MCF 10A (cell line): Measurements from ENCODE around the gene IQCF6. TPM values are rescaled to one million over a fixed set of nuclear protein-coding genes. Genes with fewer than 3 reads are reported as not detected.

Experiments used
- Bru-seq: library from RNA; stranded (reverse); fragments of 400-500 nt; gene quantifications from one replicate; lab custom pipeline; 2021; lab: Mats Ljungman, UMichigan
- BruChase-seq, 2 experiments: library from RNA; stranded (reverse); fragments of 400-500 nt; gene quantifications; one replicate each; lab custom pipeline; 2021; lab: Mats Ljungman, UMichigan
- BruUV-seq: library from RNA; stranded (reverse); fragments of 400-500 nt; replicated peaks from 2 replicates; lab custom pipeline; 2021; lab: Mats Ljungman, UMichigan
- CTCF ChIA-PET: fragments of 300-600 bp; sonication (Branson Sonifier 250); formaldehyde crosslinking; extraction: SDS; loops from one replicate; lab custom pipeline; 2021; ENCODE audit warnings: antibody characterized with exemption, inconsistent platforms; lab: Yijun Ruan, JAX
- POLR2A ChIA-PET: fragments of 300-600, 350-650 bp; sonication (Branson Sonifier 250); formaldehyde crosslinking; extraction: SDS; loops from one replicate; lab custom pipeline; 2020; ENCODE audit warnings: antibody characterized with exemption, inconsistent platforms; lab: Yijun Ruan, JAX
- DNase-seq: peaks from one replicate; pipeline ENCODE4 v3.0.0-alpha.2; 2018; ENCODE audit not compliant: unreplicated experiment
- H3K27ac Mint-ChIP-seq: one replicate; pipeline ENCODE4 v1.8.0; 2022; ENCODE audit warnings: mild to moderate bottlenecking, low read depth, mixed read lengths; ENCODE audit not compliant: unreplicated experiment
- H3K27me3 Mint-ChIP-seq: one replicate; pipeline ENCODE4 v1.8.0; 2022; ENCODE audit warnings: mixed read lengths; ENCODE audit not compliant: insufficient read depth, unreplicated experiment
- H3K36me3 Mint-ChIP-seq: one replicate; pipeline ENCODE4 v1.8.0; 2022; ENCODE audit warnings: mild to moderate bottlenecking, moderate library complexity, mixed read lengths; ENCODE audit not compliant: insufficient read depth, unreplicated experiment
- H3K4me1 Mint-ChIP-seq: one replicate; pipeline ENCODE4 v1.8.0; 2022; ENCODE audit warnings: mixed read lengths; ENCODE audit not compliant: insufficient read depth, unreplicated experiment
- H3K4me3 Mint-ChIP-seq: one replicate; pipeline ENCODE4 v1.8.0; 2022; ENCODE audit warnings: mild to moderate bottlenecking, moderate library complexity, mixed read lengths; ENCODE audit not compliant: unreplicated experiment
- H3K9me3 Mint-ChIP-seq: one replicate; pipeline ENCODE4 v1.8.0; 2022; ENCODE audit warnings: mixed read lengths; ENCODE audit not compliant: unreplicated experiment
- intact Hi-C: fragments of 100-400 bp; cut with micrococcal nuclease; formaldehyde crosslinking; loops from 2 replicates; pipeline ENCODE4 v1.14.1; 2022
- long read RNA-seq: library from polyadenylated mRNA; stranded (forward); transcript quantifications from one replicate; pipeline ENCODE4 v2.0.0, GENCODE V29; 2022
- total RNA-seq: library from RNA; stranded (reverse); gene quantifications from 2 replicates; pipeline ENCODE4 v1.2.3, GENCODE V29; 2022
- TF ChIP-seq, protein P1 (sequence below): fragments of 200-600 bp; IDR thresholded peaks from one replicate; pipeline ENCODE4 v1.8.0; 2022; ENCODE audit warnings: antibody characterized with exemption, mild to moderate bottlenecking; ENCODE audit not compliant: unreplicated experiment

IQCF6 gene
- total RNA-seq (not detected in 2 replicates), Bru-seq, nascent RNA (not detected), BruChase-seq, experiment 1, labeled RNA remaining after a 6-hour chase (not detected), BruChase-seq, experiment 2, labeled RNA remaining after a 2-hour chase (not detected)
- long read RNA-seq: 0 reads

- H3K36me3 Mint-ChIP-seq: no peaks in the 10 kb centered on the region
- intact Hi-C loops: no loop called here
- TF ChIP-seq, protein P1, sequence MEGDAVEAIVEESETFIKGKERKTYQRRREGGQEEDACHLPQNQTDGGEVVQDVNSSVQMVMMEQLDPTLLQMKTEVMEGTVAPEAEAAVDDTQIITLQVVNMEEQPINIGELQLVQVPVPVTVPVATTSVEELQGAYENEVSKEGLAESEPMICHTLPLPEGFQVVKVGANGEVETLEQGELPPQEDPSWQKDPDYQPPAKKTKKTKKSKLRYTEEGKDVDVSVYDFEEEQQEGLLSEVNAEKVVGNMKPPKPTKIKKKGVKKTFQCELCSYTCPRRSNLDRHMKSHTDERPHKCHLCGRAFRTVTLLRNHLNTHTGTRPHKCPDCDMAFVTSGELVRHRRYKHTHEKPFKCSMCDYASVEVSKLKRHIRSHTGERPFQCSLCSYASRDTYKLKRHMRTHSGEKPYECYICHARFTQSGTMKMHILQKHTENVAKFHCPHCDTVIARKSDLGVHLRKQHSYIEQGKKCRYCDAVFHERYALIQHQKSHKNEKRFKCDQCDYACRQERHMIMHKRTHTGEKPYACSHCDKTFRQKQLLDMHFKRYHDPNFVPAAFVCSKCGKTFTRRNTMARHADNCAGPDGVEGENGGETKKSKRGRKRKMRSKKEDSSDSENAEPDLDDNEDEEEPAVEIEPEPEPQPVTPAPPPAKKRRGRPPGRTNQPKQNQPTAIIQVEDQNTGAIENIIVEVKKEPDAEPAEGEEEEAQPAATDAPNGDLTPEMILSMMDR: no peak
- DNase-seq: no peak
- ChIA-PET CTCF (no interaction called here), POLR2A (no interaction called here)
- H3K9me3 Mint-ChIP-seq: no peaks in the 10 kb centered on the region
- BruUV-seq: no TSS peak
- H3K4me1 Mint-ChIP-seq: no peaks in the 10 kb centered on the region
- no peak within 1 kb of the TSS for H3K4me3 Mint-ChIP-seq
- no peak within 1 kb of the TSS for H3K27ac Mint-ChIP-seq
- peaks cover 38% of the 10 kb centered on the region for H3K27me3 Mint-ChIP-seq
Observed at GRCh38 chr3:51779137-51779536, at the start of gene IQCF6. IQCF6 (minus strand) TSS chr3:51779237; CDS start chr3:51779224, 13 bp downstream.

DNA sequence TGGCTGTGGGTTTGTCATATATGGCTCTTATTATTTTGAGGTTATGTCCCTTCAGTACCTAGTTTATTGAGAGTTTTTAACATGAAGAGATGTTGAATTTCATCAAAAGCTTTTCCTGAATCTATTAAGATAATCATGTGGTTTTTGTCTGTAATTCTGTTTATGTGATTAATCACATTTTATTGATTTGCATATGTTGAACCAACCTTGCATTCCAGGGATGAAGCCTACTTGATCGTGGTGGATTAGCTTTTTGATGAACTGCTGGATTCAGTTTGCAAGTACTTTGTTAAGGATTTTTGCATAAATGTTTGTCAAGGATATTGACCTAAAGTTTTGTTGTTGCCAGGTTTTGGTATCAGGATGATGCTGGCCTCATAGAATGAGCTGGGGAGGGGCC is 49.3 kb upstream of the IQCF6 start:
- TF ChIP-seq, protein P1: no peak
- intact Hi-C loops: no loop called here
- Mint-ChIP-seq H3K4me3 (no peak overlapping the region), H3K36me3 (no peaks in the 10 kb centered on the region), H3K27ac (no peak overlapping the region), H3K4me1 (no peaks in the 10 kb centered on the region), H3K9me3 (peaks cover 11% of the 10 kb centered on the region), H3K27me3 (peaks cover 48% of the 10 kb centered on the region)
- no peak for DNase-seq
- POLR2A ChIA-PET: no interaction called here
- CTCF ChIA-PET: interaction anchor here (0.6 to 1.2 kb wide), 2 partner anchors 8 to 37 kb away, joined by 3 to 4 read pairs; no protein-coding TSS in a partner anchor
- no TSS peak for BruUV-seq

GRCh38 chr3:51819709-51820406 is 40.8 kb upstream of the IQCF6 start:
- intact Hi-C loops: no loop called here
- ChIA-PET POLR2A (no interaction called here), CTCF (interaction anchor here (0.6 to 0.8 kb wide), 4 partner anchors 9 to 314 kb away, joined by 3 to 8 read pairs (median 3); no protein-coding TSS in a partner anchor)
- H3K9me3 Mint-ChIP-seq: peaks cover 7% of the 10 kb centered on the region
- peaks cover 46% of the 10 kb centered on the region for H3K27me3 Mint-ChIP-seq
- no peaks in the 10 kb centered on the region for H3K36me3 Mint-ChIP-seq
- H3K4me3 Mint-ChIP-seq: no peak overlapping the region
- H3K27ac Mint-ChIP-seq: no peak overlapping the region
- TF ChIP-seq, protein P1: peak; percentile 6
- H3K4me1 Mint-ChIP-seq: no peaks in the 10 kb centered on the region
- BruUV-seq: no TSS peak
- DNase-seq: peak; percentile 9

- H3K4me1 Mint-ChIP-seq: no peaks in the 10 kb centered on the region
- ChIA-PET CTCF (interaction anchor here (0.6 kb wide), 1 partner anchor 18 kb away, joined by 3 read pairs; no protein-coding TSS in a partner anchor), POLR2A (no interaction called here)
- DNase-seq: no peak
- no peak overlapping the region for H3K27ac Mint-ChIP-seq
- intact Hi-C loops: no loop called here
- peaks cover 7% of the 10 kb centered on the region for H3K9me3 Mint-ChIP-seq
- no peak overlapping the region for H3K4me3 Mint-ChIP-seq
- no TSS peak for BruUV-seq
- H3K36me3 Mint-ChIP-seq: no peaks in the 10 kb centered on the region
- peaks cover 39% of the 10 kb centered on the region for H3K27me3 Mint-ChIP-seq
- TF ChIP-seq, protein P1: no peak
Observed at GRCh38 chr3:51819151-51819550, 40.1 kb upstream of the IQCF6 start.
